ENCODE results near the gene ALKBH8. TPM values are rescaled to one million over a fixed set of nuclear protein-coding genes. Genes with fewer than 3 reads are reported as not detected.

Gene ALKBH8
- total RNA-seq, 2 experiments from 2014 or later, result 12.2 to 16.8 TPM

DNA sequence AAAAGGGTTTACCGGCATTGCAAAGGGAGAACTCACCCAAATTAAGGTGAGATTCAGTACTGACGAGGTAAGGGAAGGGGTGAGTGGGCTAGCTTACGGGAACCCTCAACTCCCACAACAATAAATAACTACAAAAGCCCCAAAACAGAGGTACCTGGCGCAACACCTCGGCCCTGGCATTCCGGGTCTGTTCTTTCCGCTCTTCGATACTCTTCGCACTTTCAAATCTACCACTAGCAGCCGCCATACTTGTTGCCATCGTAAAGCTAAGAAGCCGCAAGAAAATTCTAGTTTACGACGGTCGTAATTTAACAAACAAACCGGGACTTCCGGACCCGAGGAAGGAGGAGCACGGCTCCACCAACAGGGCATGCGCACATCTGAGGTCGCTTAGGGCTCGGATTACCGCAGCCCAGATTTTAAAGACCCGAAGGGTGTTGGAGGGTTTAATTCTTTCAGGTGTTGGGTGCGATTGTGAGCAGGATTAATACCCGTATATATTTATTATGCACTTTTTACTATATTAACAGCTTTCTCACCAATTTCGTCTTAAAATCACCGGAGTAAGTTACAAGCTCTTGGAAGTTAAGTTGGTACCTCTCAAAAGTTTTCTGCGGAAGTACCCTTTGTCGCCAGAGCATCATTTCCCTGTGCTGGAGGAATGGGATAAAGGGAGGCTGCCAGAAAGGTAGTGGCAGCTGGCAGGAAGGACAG, 107.8 kb downstream of the ALKBH8 start, which contains the start of gene CWF19L2:
Gene CWF19L2 (minus strand): TSS at position 268 of the 714 bp plus-strand sequence. CDS start 9 bp downstream, at position 259.
- Histone ChIP-seq H2AFZ (ENCODE audit: low read length) (peak within 1 kb of the TSS; percentile 95), H3K4me2 (ENCODE audit: low read length) (peak within 1 kb of the TSS; percentile 90), H4K20me1 (ENCODE audit: insufficient read depth, low read length) (no peaks in the 10 kb centered on the region), H3K36me3 (ENCODE audit: insufficient read depth, low read length) (peaks cover 28% of the 10 kb centered on the region), H3K4me1 (ENCODE audit: insufficient read depth, low read length, poor library complexity, severe bottlenecking) (peaks cover 16% of the 10 kb centered on the region), H3K79me2 (ENCODE audit: insufficient read depth, low read depth, low read length) (peaks cover 29% of the 10 kb centered on the region), H3K9me3 (ENCODE audit: low read length) (no peaks in the 10 kb centered on the region), H3K4me3 (ENCODE audit: low read depth, low read length, poor library complexity, severe bottlenecking) (peak within 1 kb of the TSS; percentile 92), H3K27ac (ENCODE audit: low read depth, low read length, poor library complexity, severe bottlenecking) (peak within 1 kb of the TSS; percentile 77), H3K9me2 (ENCODE audit: insufficient read depth, low read length) (no peaks in the 10 kb centered on the region)
- intact Hi-C loops (cut with micrococcal nuclease; ENCODE audit: unreplicated experiment), result loop anchor here (5.0 to 10.0 kb wide), 3 partner anchors 110 to 1383 kb away; partner anchors contain the start of genes AASDHPPT, ALKBH8, KBTBD3 and SLC35F2
- ChIA-PET CTCF (ENCODE audit: unreplicated experiment) (no interaction called here), POLR2A (interaction anchor here (0.6 to 3.4 kb wide), 11 partner anchors 10 to 774 kb away, joined by 3 to 20 read pairs (median 5); partner anchors contain the start of gene ALKBH8)
- TF ChIP-seq EZH2phosphoT487 (IDR thresholded peaks at IDR 0.05; ENCODE audit: borderline replicate concordance, low read depth, low read length), result no peak
- TF ChIP-seq, protein P1, sequence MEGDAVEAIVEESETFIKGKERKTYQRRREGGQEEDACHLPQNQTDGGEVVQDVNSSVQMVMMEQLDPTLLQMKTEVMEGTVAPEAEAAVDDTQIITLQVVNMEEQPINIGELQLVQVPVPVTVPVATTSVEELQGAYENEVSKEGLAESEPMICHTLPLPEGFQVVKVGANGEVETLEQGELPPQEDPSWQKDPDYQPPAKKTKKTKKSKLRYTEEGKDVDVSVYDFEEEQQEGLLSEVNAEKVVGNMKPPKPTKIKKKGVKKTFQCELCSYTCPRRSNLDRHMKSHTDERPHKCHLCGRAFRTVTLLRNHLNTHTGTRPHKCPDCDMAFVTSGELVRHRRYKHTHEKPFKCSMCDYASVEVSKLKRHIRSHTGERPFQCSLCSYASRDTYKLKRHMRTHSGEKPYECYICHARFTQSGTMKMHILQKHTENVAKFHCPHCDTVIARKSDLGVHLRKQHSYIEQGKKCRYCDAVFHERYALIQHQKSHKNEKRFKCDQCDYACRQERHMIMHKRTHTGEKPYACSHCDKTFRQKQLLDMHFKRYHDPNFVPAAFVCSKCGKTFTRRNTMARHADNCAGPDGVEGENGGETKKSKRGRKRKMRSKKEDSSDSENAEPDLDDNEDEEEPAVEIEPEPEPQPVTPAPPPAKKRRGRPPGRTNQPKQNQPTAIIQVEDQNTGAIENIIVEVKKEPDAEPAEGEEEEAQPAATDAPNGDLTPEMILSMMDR (conservative IDR thresholded peaks at IDR 0.05; ENCODE audit: low read length), result 0 out of 2 replicates have a peak, but pooled peaks have one; percentile 11
- TSS peak; percentile 99 for BruUV-seq (replicated peaks)
- peak; percentile 98 for DNase-seq (ENCODE audit: low spot score)

DNA sequence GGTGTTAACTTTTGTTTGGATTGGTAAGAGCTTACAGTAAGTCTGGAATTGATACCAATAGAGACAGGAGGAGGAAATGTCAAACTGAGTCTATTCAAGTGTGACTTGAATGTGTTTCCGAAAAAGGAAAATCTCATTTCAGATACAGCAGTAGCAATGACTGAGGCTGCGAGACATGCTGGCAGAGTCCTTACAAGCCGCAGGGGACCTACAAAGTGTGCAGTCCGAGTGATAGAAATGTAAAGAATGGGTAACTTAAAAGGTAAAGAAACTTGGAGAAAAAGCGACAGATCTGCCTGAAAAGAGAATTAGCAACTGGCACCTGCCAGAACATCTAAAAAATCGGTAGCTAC, 108.4 kb downstream of the ALKBH8 start:
- DNase-seq (ENCODE audit: low spot score), result peak; percentile 53
- CTCF ChIA-PET (ENCODE audit: unreplicated experiment), result no interaction called here

More for the DNA sequence above, 108.4 kb downstream of the ALKBH8 start:
- peaks cover 16% of the 10 kb centered on the region for H3K4me1 ChIP-seq (ENCODE audit: insufficient read depth, low read length, poor library complexity, severe bottlenecking)
- H3K4me2 ChIP-seq (ENCODE audit: low read length), result peak overlapping the region; percentile 90
- TF ChIP-seq, protein P1 (conservative IDR thresholded peaks at IDR 0.05; ENCODE audit: low read length), result no peak
- no peak for TF ChIP-seq EZH2phosphoT487 (IDR thresholded peaks at IDR 0.05; ENCODE audit: borderline replicate concordance, low read depth, low read length)
- H3K27ac ChIP-seq (ENCODE audit: low read depth, low read length, poor library complexity, severe bottlenecking), result peak overlapping the region; percentile 77
- BruUV-seq (replicated peaks), result TSS peak; percentile 86
- POLR2A ChIA-PET, result interaction anchor here (0.6 to 3.4 kb wide), 9 partner anchors 10 to 1458 kb away, joined by 3 to 20 read pairs (median 5); partner anchors contain the start of gene ALKBH8
- no peaks in the 10 kb centered on the region for H3K9me2 ChIP-seq (ENCODE audit: insufficient read depth, low read length)
- H2AFZ ChIP-seq (ENCODE audit: low read length), result peak overlapping the region; percentile 95
- H4K20me1 ChIP-seq (ENCODE audit: insufficient read depth, low read length), result no peaks in the 10 kb centered on the region
- H3K36me3 ChIP-seq (ENCODE audit: insufficient read depth, low read length), result peaks cover 33% of the 10 kb centered on the region
- no peaks in the 10 kb centered on the region for H3K9me3 ChIP-seq (ENCODE audit: low read length)
- intact Hi-C loops (cut with micrococcal nuclease; ENCODE audit: unreplicated experiment), result loop anchor here (5.0 to 10.0 kb wide), 3 partner anchors 110 to 1382 kb away; partner anchors contain the start of genes AASDHPPT, ALKBH8, KBTBD3 and SLC35F2
- peak overlapping the region; percentile 92 for H3K4me3 ChIP-seq (ENCODE audit: low read depth, low read length, poor library complexity, severe bottlenecking)
- peaks cover 29% of the 10 kb centered on the region for H3K79me2 ChIP-seq (ENCODE audit: insufficient read depth, low read depth, low read length)

All from OCI-LY7 (cell line).